GM15510 (cell line): ENCODE data around the gene PRKAR2B.

ENCODE experiments used
- POLR2A ChIP-seq: IDR thresholded peaks from 3 replicates; pipeline ENCODE4 v1.6.1; 2011; ENCODE audit warnings: borderline replicate concordance; ENCODE audit not compliant: insufficient read length; ENCODE audit errors: extremely low read depth

PRKAR2B gene

DNA sequence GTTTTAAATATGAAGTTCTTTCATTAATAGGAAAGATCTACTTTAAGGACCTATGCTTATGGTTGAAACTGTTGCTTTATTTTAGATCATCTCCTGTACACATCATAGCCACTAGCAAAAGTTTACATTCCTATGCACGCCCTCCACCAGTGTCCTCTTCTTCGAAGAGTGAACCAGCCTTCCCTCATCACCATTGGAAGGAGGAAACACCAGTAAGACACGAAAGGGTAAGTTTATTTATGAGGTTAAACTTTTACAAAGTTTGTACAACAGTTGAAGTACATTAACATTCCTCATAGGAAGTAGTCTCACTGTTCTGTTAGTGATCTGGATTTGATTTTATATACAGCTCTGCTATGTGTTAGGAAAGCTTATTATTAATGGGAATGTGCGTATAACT lies 141.2 kb downstream of the PRKAR2B start:
- no peak for TF ChIP-seq POLR2A

DNA sequence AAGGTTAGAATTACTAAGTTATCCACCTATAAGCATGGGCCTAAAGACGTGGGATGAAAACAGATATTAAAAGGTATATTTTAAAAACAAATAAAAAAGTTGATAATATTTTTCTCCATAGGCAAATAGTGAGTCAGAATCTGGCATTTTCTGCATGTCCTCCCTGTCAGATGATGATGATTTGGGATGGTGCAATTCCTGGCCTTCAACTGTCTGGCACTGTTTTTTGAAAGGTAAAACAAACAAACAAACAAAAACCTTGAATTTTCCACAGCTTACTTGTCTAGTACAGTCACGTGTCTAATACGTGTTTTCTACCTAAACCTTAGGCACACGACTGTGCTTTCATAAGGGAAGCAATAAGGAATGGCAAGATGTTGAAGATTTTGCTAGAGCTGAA lies 141.7 kb downstream of the PRKAR2B start:
- no peak for TF ChIP-seq POLR2A

- TF ChIP-seq POLR2A, result no peak
Measured at GRCh38 chr7:107187774-107188173, 143.3 kb downstream of the PRKAR2B start.

DNA sequence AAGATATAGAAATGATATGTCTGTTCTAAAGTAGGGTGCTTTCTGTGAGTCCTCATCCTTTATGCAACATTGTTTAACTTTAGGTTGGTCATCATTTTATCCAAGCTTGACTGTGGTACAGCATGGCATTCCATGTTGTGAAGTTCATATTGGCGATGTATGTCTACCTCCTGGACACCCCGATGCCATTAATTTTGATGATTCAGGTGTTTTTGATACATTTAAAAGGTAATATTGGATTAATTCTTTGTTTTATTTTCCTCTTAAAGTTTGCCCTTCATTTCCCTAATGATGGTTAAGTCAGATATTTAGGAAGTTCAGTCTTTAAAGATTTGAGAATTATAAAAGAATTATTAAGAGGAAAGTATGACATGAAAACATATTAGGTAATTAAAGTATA lies 145.6 kb downstream of the PRKAR2B start:
- TF ChIP-seq POLR2A, result no peak

DNA sequence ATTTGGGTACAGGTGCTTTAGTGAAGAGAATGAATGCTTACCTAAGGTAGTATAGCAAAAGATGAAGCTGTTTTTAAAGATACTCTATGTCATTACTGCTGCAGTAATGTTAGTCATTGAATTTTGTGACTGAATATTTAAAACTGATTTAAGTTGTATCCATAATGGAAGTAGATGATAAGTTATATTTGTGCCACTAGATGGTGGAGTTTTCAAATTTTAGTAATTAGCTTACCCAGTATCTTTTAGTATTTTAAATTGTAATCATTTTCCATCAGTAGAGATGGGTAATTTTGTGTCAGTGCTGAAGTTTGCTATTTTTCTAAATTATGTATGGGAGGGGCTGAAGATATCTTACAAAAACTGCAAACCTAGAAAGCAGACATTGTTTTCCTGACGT lies 149.5 kb downstream of the PRKAR2B start:
- no peak for TF ChIP-seq POLR2A

DNA sequence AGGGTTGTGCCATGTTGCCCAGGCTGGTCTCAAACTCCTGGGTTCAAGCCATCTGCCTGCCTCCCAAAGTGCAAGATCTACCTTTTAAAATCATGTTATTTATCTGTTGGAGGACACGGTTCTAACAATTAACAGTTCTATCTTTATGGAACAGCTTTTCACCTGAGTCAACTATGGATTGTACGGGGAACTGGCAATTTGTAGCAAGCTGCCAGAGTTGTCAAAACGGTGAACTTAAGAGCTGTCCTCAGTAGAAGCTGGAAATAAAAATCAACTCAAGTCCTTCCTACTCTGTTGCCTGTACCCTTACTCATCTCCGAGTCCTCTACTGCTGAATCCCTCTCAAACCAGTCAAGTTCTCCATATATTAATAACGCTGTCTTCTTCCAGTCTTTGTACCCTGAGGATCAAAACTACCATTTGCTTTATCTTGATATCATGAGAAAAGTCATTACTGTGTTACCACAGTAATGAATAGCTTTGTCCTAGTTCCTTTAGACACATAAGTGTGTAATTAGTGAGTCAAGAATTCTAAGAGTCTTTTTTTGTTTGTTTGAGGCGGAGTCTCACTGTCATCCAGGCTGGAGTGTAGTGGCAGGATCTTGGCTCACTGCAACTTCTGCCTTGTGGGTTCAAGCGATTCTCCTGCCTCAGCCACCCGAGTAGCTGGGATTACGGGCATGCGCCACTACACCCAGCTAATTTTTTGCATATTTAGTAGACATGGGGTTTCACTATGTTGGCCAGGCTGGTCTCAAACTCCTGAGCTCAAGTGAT lies 152.5 kb downstream of the PRKAR2B start:
- no peak for TF ChIP-seq POLR2A

- no peak for TF ChIP-seq POLR2A
Measured at GRCh38 chr7:107201795-107202450, 157.4 kb downstream of the PRKAR2B start.

- no peak for TF ChIP-seq POLR2A
Measured at GRCh38 chr7:107203607-107204006, 159.1 kb downstream of the PRKAR2B start.

DNA sequence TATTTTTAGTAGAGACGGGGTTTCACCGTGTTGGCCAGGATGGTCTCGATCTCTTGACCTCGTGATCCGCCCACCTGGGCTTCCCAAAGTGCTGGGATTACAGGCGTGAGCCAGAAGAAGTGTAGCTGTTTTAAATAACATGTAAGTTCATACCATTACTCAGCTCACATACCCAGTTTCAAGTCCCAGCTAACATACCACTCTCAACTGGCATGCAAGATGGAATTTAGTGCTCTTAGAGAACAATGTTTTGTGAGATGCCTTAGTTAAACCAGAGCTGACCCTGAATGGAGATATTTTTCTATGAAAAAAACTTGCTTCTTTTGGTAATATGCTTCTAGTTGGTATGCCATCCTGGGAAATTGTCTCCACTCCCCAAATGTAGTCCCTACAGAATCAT lies 161.6 kb downstream of the PRKAR2B start:
- TF ChIP-seq POLR2A, result no peak

DNA sequence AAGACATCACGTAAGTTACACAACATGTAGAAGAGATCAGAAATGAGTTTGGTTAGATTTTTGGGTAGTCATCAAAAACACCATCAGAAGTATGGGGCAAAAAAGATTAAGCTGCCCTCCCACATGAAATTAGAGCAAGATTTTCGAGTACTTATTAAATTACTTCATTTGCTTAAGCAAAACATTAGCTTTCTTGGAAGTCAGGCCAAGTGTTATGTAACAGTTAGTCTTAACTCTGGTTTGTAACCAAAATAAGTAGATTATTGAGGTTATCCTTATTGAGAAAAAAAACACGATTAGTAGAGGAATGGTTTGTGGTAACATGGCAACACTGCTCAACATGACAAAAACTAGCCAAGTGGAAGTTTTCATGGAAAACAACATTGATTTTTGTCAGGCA lies 162.2 kb downstream of the PRKAR2B start:
- no peak for TF ChIP-seq POLR2A

DNA sequence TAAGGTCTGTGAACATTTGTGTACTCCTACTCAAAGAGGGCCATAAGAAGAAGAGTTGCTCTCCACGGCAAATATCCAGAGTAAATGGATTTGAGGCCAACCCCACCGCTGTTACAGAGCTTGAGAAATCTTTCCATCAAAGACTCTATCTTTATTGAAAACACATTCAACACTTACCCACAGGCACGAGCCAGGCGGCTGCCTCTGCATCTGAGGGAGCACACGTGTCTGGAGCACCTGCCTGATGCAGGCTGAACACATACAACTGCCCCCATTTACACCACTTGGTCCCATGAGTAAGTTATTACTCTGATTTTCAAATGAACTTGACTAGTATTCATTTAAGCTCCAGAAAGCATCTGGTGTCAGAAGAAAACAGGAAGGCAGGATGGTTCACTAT lies 163.0 kb downstream of the PRKAR2B start:
- no peak for TF ChIP-seq POLR2A

DNA sequence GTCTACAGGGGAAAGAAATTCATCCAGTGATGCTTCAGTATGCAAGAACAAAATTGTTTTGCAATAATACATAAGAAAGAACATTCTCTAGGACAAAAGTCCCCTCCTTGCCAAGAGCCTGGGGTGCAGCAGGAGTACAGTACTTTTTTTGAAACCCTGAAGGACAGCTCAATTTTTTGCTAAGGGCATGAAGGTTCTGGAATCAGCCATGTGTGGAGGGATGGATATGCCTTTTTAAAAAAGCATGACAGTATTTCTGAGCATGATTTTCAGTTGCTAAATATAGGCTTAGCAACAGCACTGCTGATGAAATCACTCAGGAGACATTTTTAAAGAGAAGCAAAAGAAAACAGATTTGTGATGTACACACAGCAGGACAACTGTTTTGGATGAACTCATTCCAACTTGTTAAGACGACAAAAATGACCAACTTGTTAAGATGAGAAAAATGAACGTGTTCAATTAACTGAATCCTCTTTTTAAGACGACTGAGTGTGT lies 163.6 kb downstream of the PRKAR2B start:
- no peak for TF ChIP-seq POLR2A

GRCh38 chr7:107208563-107208962 lies 164.1 kb downstream of the PRKAR2B start:
- TF ChIP-seq POLR2A, result no peak

DNA sequence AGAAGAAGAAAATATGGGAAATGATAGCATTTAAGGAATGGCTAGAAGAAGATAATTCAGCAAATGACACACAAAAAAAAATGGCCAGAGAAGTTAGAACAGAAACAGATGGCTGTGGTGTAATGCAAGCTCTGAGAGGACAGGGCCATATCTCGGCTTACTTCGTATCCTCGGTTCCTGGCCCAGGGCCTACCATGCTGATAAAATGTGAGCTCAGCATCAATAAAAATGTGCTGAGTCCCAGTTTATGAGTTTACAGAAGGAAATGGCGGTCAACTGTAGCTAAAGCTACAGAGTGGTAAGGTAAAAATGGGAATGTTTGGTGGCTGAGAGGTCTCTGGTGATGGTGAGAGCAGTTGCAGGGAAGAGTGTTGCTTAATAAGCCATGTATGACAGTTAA lies 165.1 kb downstream of the PRKAR2B start:
- TF ChIP-seq POLR2A, result no peak

DNA sequence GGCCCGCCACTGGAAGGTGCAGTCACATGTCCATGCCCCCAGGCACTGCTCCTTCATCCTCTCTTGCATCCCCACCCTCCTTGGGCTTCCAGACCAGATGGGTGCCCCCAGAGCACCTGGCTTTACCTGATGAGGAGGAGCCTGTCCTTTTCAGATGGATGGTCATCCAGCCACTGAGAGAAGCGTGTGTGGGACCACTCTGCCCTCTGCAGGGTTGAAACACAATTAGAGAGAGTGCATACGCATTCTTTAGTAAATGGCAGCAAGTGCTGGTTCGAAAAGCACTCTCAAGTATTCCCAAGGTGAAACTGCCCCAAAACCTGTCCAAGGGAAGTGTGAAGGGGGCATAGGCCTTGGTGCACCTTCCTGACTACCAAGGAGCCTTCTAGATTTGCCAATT lies 165.9 kb downstream of the PRKAR2B start:
- no peak for TF ChIP-seq POLR2A
